Measurements from ENCODE around the gene C8A. TPM values are rescaled to one million over a fixed set of nuclear protein-coding genes. Genes with fewer than 3 reads are reported as not detected.

The C8A gene
- total and polyA plus RNA-seq, 2 of the 8 experiments (the other 6 are each of a cell fraction or from before 2014, with no cell fraction given), result not detected

GRCh38 chr1:56819387-56819899, 35.2 kb upstream of the C8A start, which contains the start of gene FYB2 (continued):
- TF ChIP-seq KDM5A (IDR thresholded peaks at IDR 0.05; ENCODE audit: low read length), result no peak

Data from H1 (cell line).